GM18507 (cell line): ENCODE results near the gene PSMD8.
"Not testable (repeated sequence)": the region's sequence is repeated elsewhere in the genome, so short reads cannot be mapped to it uniquely, and the experiment has no call there.

Experiments used
- DNase-seq: peaks from one replicate; pipeline ENCODE4 v3.0.0; 2011; ENCODE audit warnings: low read depth; ENCODE audit not compliant: insufficient read length; ENCODE audit errors: extremely low spot score
- FAIRE-seq: peaks from 2 replicates; lab custom pipeline; 2011; peaks lifted over from hg19 to GRCh38; lab: Jason Lieb, UNC

The PSMD8 gene

GRCh38 chr19:38374332-38375097 is at the start of gene PSMD8:
TSS of gene PSMD8 (plus strand) at chr19:38374571. CDS start at chr19:38374602, 31 bp downstream.
- peak; percentile 97 for DNase-seq
- FAIRE-seq = peak; percentile 99

- DNase-seq (no peak), FAIRE-seq (no peak)
These were observed 47.8 kb upstream of the PSMD8 start for GRCh38 chr19:38326591-38326990.

GRCh38 chr19:38329651-38330050 is 44.7 kb upstream of the PSMD8 start:
- DNase-seq (no peak), FAIRE-seq (no peak)

GRCh38 chr19:38331728-38332127 is 42.6 kb upstream of the PSMD8 start:
- DNase-seq = no peak
- no peak for FAIRE-seq

GRCh38 chr19:38333245-38333644 is 41.1 kb upstream of the PSMD8 start:
- FAIRE-seq = no peak
- DNase-seq = no peak

- FAIRE-seq (no peak), DNase-seq (peak; percentile 91)
These were observed 38.3 kb upstream of the PSMD8 start for GRCh38 chr19:38335949-38336637.

- FAIRE-seq = no peak
- peak; percentile 89 for DNase-seq
These were observed 37.6 kb upstream of the PSMD8 start for GRCh38 chr19:38336638-38337359.

GRCh38 chr19:38337360-38337653 is 37.1 kb upstream of the PSMD8 start:
- no peak for FAIRE-seq

GRCh38 chr19:38339011-38339410 is 35.4 kb upstream of the PSMD8 start:
- not testable (repeated sequence) for DNase-seq

More at GRCh38 chr19:38337360-38337653, 37.1 kb upstream of the PSMD8 start:
- no peak for DNase-seq

GRCh38 chr19:38340927-38341326 is 33.4 kb upstream of the PSMD8 start:
- DNase-seq = no peak
- no peak for FAIRE-seq

More at GRCh38 chr19:38339011-38339410, 35.4 kb upstream of the PSMD8 start:
- not testable (repeated sequence) for FAIRE-seq

- no peak for DNase-seq
- FAIRE-seq = no peak
These were observed 27.5 kb upstream of the PSMD8 start for GRCh38 chr19:38346837-38347236.

GRCh38 chr19:38350883-38351282 is 23.5 kb upstream of the PSMD8 start:
- FAIRE-seq (no peak), DNase-seq (no peak)

GRCh38 chr19:38351865-38352395 is 22.4 kb upstream of the PSMD8 start:
- DNase-seq (no peak), FAIRE-seq (no peak)

GRCh38 chr19:38352611-38353010 is 21.8 kb upstream of the PSMD8 start:
- no peak for FAIRE-seq

GRCh38 chr19:38355728-38356725 is 18.3 kb upstream of the PSMD8 start:
- no peak for DNase-seq
- no peak for FAIRE-seq

More at GRCh38 chr19:38352611-38353010, 21.8 kb upstream of the PSMD8 start:
- DNase-seq = no peak

- DNase-seq = no peak
- no peak for FAIRE-seq
These were observed 16.3 kb upstream of the PSMD8 start for GRCh38 chr19:38358071-38358470.

GRCh38 chr19:38359242-38360021 is 14.9 kb upstream of the PSMD8 start:
- FAIRE-seq (no peak), DNase-seq (no peak)

GRCh38 chr19:38360351-38360750 is 14.0 kb upstream of the PSMD8 start:
- FAIRE-seq (no peak), DNase-seq (no peak)
